NCI-H446 treated with DMSO at 0.1 percent for 48 hours (cell line): Measurements from ENCODE around the gene SPTBN2.
A peak's percentile ranks its signal among the peaks of the same experiment; 100 is the strongest.

Experiments
- DNase-seq: peaks from one replicate; lab custom pipeline; 2025; lab: John Stamatoyannopoulos, UW

SPTBN2 gene

GRCh38 chr11:66638177-66639065, 90.6 kb downstream of the SPTBN2 start, which contains the start of gene RBM4:
RBM4 (plus strand) TSS chr11:66638703; CDS start chr11:66639712, 1,009 bp downstream.
- DNase-seq: peak; percentile 100

- DNase-seq: no peak
Observed at GRCh38 chr11:66637557-66638176, 91.3 kb downstream of the SPTBN2 start.

GRCh38 chr11:66636411-66636810, 92.6 kb downstream of the SPTBN2 start:
- DNase-seq: no peak
